GM19239 (cell line): ENCODE results near the gene EML4.
"Not testable (repeated sequence)": the region's sequence is repeated elsewhere in the genome, so short reads cannot be mapped to it uniquely, and the experiment has no call there.

Experiments used
- DNase-seq: peaks from one replicate; pipeline ENCODE4 v3.0.0; 2011; ENCODE audit warnings: low spot score; ENCODE audit not compliant: insufficient read length
- FAIRE-seq: peaks from 2 replicates; lab custom pipeline; 2011; peaks lifted over from hg19 to GRCh38; lab: Jason Lieb, UNC

Gene EML4

GRCh38 chr2:42324244-42324643 lies 155.1 kb downstream of the EML4 start:
- FAIRE-seq: no peak
- DNase-seq: no peak

- FAIRE-seq: no peak
- no peak for DNase-seq
Observed at GRCh38 chr2:42324949-42325348, 155.8 kb downstream of the EML4 start.

- no peak for DNase-seq
- FAIRE-seq: no peak
Observed at GRCh38 chr2:42325609-42326008, 156.5 kb downstream of the EML4 start.

GRCh38 chr2:42327125-42327524 lies 158.0 kb downstream of the EML4 start:
- DNase-seq: no peak

GRCh38 chr2:42328148-42328833 lies 159.1 kb downstream of the EML4 start:
- FAIRE-seq (peak; percentile 42), DNase-seq (peak; percentile 14)

More at GRCh38 chr2:42327125-42327524, 158.0 kb downstream of the EML4 start:
- FAIRE-seq: no peak

GRCh38 chr2:42328923-42329322 lies 159.8 kb downstream of the EML4 start:
- DNase-seq: no peak
- FAIRE-seq: no peak

- no peak for FAIRE-seq
Observed at GRCh38 chr2:42329736-42330135, 160.6 kb downstream of the EML4 start.

GRCh38 chr2:42331569-42332284 lies 162.6 kb downstream of the EML4 start:
- FAIRE-seq (no peak), DNase-seq (no peak)

More at GRCh38 chr2:42329736-42330135, 160.6 kb downstream of the EML4 start:
- no peak for DNase-seq

- FAIRE-seq (no peak), DNase-seq (no peak)
Observed at GRCh38 chr2:42332575-42332974, 163.4 kb downstream of the EML4 start.

- DNase-seq (no peak), FAIRE-seq (no peak)
Observed at GRCh38 chr2:42333579-42333978, 164.4 kb downstream of the EML4 start.

- FAIRE-seq (no peak), DNase-seq (no peak)
Observed at GRCh38 chr2:42334220-42334619, 165.1 kb downstream of the EML4 start.

GRCh38 chr2:42334865-42335264 lies 165.7 kb downstream of the EML4 start:
- not testable (repeated sequence) for FAIRE-seq

GRCh38 chr2:42335514-42336104 lies 166.5 kb downstream of the EML4 start:
- no peak for FAIRE-seq
- no peak for DNase-seq

More at GRCh38 chr2:42334865-42335264, 165.7 kb downstream of the EML4 start:
- not testable (repeated sequence) for DNase-seq

GRCh38 chr2:42336361-42336965 lies 167.3 kb downstream of the EML4 start:
- no peak for DNase-seq
- FAIRE-seq: no peak

- no peak for DNase-seq
- no peak for FAIRE-seq
Observed at GRCh38 chr2:42337356-42337820, 168.2 kb downstream of the EML4 start.

GRCh38 chr2:42337846-42338566 lies 168.9 kb downstream of the EML4 start:
- DNase-seq (no peak), FAIRE-seq (no peak)

- no peak for DNase-seq
- no peak for FAIRE-seq
Observed at GRCh38 chr2:42338567-42339190, 169.5 kb downstream of the EML4 start.

GRCh38 chr2:42339191-42339912 lies 170.2 kb downstream of the EML4 start:
- DNase-seq: no peak
- FAIRE-seq: no peak
